GM21529 (cell line): ENCODE measurements around the gene TSFM.
"Not testable (repeated sequence)": the region's sequence is repeated elsewhere in the genome, so short reads cannot be mapped to it uniquely, and the experiment has no call there.

Source experiments
- ATAC-seq: cut with Tn5 transposase; IDR thresholded peaks from one replicate; pipeline ENCODE4 v1.9.1; 2021; ENCODE audit not compliant: unreplicated experiment

The TSFM gene

GRCh38 chr12:57813971-57814772, 31.6 kb downstream of the TSFM start:
- ATAC-seq: no peak

DNA sequence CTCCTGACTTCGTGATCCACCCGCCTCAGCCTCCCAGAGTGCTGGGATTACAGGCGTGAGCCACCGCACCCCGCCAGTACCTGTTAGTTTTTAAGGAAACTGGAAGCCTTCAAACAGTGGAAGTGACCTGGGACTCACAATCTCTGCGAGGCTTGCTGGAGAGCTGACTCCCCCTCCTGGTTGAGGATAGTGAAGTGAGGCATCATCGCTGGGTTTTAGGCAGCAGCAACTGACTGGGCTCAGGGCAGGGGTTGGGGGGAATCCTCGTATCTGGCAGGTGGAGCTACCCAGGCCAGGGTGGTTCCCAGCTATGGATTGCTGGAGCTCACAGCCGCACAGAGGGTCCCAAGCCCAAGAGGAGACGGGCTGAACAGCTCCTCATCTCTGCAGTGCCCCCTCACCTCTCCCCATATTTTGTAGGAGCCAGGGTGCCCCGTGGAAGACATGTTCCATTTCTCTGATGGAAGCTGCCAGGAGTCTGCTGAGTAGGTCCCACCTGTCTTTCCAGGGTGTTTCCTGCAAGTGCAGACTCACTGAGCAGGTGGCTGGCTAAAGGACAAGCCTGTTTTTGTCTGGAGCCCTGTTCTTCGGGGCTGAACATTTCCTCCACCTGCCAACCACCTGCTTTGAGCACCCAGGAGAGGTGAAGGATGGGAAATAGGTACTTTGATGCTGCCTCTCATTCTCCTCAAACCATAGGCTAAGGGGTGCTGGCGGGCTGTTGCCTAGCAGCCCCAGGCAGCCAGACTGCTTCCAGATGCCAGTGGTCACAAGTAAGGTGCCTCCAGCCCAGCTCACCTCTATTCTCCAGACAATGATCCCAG, 32.8 kb downstream of the TSFM start:
- ATAC-seq: no peak

- ATAC-seq: no peak
Measured at GRCh38 chr12:57816001-57816854, 33.6 kb downstream of the TSFM start.

GRCh38 chr12:57816855-57817151, 34.2 kb downstream of the TSFM start:
- ATAC-seq: no peak

GRCh38 chr12:57817261-57817989, 34.8 kb downstream of the TSFM start:
- no peak for ATAC-seq

- ATAC-seq: not testable (repeated sequence)
Measured at GRCh38 chr12:57817990-57818331, 35.4 kb downstream of the TSFM start.

- ATAC-seq: not testable (repeated sequence)
Measured at GRCh38 chr12:57820119-57820518, 37.5 kb downstream of the TSFM start.

GRCh38 chr12:57821015-57821414, 38.4 kb downstream of the TSFM start:
- not testable (repeated sequence) for ATAC-seq

DNA sequence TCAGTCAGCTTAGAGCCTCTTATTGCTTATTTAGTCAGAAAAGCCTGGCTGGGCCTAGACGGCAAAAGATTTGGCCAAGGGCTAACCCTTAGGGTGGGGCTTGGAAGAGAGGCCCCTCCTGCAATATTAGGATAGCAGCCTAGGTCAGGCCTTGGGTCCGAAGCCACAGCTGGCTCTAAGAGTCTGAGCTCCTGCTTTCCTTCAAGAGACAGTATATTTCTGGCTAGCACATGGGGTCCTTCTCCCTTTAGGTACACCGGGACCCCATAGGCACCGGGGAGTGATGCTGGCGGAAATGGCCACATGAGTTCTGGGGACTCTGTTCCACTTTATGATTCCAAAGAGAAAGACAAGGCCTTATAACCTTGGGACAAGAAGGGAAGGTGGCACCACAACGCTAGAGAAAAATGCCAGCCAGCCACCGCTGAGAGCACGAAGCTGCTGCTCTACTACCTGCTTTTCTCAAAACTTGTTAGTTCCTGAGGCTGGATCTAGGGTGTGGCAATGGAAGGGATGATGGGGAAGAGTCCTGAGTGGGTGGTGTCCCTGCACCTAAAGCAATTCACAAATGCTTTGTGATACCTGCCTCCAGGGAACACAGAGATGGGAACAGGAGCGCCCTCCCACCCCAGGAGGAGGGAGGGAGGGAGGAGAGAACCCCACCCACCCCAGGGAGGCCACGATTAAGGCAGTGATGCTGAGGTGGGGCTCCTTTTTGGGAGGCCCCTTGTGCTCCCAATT, 39.1 kb downstream of the TSFM start:
- ATAC-seq: no peak

GRCh38 chr12:57822392-57823130, 40.0 kb downstream of the TSFM start:
- ATAC-seq: no peak

GRCh38 chr12:57823131-57823907, 40.7 kb downstream of the TSFM start:
- no peak for ATAC-seq

GRCh38 chr12:57823908-57824640, 41.5 kb downstream of the TSFM start:
- ATAC-seq: no peak

- ATAC-seq: no peak
Measured at GRCh38 chr12:57825451-57825850, 42.9 kb downstream of the TSFM start.

GRCh38 chr12:57826400-57826799, 43.8 kb downstream of the TSFM start:
- ATAC-seq: no peak

GRCh38 chr12:57826966-57827365, 44.4 kb downstream of the TSFM start:
- no peak for ATAC-seq

DNA sequence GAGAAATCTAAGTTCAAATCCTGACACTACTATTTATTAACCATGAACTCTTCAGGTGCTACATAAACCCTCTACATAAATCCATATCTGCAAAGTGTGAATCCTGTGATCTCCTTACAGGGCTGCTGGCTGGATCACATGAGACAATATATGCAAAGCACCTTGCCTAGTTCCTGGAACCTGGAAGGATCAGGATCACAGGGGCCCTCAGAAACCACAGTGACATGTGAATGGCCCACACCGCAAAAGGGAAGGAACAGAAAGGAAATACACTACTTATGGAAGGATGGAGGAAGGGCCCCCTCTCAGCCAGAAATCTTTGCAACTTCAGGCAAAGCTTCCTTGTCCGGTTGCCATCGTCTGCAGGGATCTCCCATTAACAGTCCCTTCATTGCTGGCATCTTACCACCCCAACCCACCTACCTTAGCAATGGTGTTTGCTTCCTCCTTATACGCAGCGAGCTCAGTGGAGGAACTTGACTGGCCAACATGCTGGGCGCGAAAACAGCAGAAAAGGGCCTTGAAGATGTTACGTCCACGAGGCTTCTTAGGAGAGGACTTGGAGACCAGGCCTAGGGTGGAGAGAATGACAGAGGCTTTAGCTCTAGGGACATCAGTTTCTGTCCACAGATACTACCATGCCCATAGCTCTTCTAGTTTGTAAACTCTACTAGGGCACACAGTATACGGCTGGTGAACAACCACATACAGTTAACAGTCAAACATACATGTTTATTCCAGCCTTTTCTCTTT, 46.6 kb downstream of the TSFM start:
- ATAC-seq: no peak

- no peak for ATAC-seq
Measured at GRCh38 chr12:57830393-57830792, 47.8 kb downstream of the TSFM start.
